SK-N-MC (cell line): ENCODE results near the gene SLC1A2.

ENCODE experiments used
- EZH2 ChIP-seq: fragments of 200-600 bp; sonication (generic); IDR thresholded peaks from one replicate; pipeline ENCODE4 v1.6.1; 2017; ENCODE audit warnings: antibody characterized with exemption
- FOXP2 ChIP-seq: optimal IDR thresholded peaks from 2 replicates; pipeline ENCODE3; 2011; ENCODE audit warnings: mild to moderate bottlenecking, moderate library complexity; ENCODE audit not compliant: insufficient read depth; ENCODE audit errors: extremely low read length, control extremely low read depth
- POLR2AphosphoS5 ChIP-seq: IDR thresholded peaks from 2 replicates; pipeline ENCODE4 v1.6.1; 2012; ENCODE audit warnings: mild to moderate bottlenecking, low read depth, low read length, borderline replicate concordance

DNA sequence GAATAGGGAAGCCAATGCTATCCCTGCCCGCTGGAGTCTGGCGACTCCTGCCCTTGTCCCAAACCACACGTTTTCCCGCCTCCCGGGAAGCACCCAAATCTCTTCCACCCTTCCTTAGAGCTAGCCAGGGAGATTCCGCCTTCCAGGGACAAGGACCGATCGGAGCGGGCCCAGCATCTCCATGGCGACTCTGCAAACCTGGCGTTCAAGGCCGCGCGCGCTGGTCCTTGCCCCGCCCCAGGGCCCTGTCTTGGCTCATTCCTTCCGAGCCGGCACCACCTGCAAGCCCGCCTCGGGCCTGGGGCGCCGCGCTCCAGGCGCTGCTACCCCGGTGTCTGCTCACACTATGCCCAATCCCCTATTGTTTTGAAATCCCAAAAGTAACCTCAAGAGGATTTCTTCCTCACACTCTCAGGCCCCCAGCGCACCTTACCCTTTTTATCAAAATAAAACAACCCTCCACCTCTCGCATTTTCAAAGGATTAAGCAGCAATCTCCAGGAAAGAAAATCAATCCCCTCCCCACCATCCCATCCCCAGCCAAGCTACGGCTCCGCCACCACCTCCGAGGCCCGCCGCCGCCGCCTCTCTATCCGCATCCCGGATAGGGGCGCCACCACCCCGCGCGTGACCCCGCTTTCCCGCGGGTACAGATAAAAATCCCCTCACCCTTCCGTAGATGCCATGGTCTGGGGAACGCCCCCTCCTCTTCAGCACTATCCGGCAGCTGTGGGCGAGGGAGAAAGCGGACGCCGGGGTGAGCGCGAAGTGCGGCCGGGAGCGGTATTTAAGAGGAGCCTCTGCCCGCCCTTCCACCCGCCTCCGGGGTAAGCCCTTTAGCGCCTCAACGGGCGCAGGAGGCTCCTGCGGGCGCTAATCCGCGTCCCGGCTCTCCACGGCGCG is 825 bp downstream of the SLC1A2 start:
- TF ChIP-seq EZH2: peak; percentile 87
- TF ChIP-seq POLR2AphosphoS5: no peak
- no peak for TF ChIP-seq FOXP2
